NCI-H128 (cell line): ENCODE results near the gene MED15.
A peak's percentile ranks its signal among the peaks of the same experiment; 100 is the strongest.
"Not testable (repeated sequence)": the region's sequence is repeated elsewhere in the genome, so short reads cannot be mapped to it uniquely, and the experiment has no call there.

Experiments used
- DNase-seq: peaks from one replicate; lab custom pipeline; 2025; ENCODE audit not compliant: unreplicated experiment; lab: John Stamatoyannopoulos, UW

The MED15 gene

DNA sequence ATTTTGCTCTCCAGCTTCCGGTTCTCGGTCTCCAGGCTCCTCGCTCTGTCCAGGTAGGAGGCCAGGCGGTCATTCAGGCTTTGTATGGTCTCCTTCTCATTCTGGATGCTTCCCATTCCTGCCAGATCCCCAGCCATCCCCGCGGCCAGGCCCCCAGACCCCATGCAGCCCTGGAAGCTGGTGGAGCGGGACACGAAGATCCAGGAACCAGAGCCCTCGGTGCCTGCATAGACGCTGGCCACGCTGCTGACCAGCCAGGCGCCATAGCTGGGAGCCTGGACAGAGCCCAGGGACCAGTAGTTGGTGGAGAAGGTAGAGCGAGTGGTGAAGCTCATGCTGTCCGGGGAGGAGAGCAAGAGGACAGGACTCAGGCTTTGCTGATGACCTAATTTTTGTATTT is 23.6 kb upstream of the MED15 start:
- DNase-seq = no peak

DNA sequence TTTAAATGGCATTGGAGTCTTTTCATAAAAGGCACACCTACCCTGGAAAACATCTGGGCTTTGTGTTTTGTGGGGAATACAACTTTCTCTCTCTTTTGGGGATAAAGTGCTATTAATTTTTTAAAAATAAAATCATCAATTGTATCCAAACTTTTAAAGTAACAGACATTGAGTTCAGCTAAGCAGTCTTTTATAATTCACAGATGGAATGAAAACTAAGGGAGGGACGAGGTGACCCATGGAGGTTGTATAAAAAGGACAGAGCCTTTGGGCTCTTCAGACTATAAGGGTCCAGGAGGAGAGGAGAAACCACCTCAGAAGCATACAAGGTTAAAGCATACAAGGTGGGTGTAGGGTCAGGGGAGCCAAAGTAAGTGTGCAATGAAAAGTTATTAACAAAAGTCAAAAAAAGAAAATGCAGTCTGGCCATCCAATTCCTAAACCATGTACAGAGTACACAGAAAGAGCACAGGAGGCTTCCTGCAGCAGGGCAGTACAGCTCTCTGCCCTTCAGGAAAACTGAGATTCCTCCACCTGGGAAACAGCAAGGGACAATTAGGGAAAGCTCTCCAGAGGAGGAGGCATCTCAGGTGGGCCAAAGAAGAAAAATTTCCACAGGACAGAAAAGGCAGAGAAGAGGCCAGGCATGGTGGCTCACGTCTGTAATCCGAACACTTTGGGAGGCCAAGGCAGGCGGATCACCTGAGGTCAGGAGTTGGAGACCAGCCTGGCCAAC is 22.3 kb upstream of the MED15 start:
- DNase-seq = no peak

DNA sequence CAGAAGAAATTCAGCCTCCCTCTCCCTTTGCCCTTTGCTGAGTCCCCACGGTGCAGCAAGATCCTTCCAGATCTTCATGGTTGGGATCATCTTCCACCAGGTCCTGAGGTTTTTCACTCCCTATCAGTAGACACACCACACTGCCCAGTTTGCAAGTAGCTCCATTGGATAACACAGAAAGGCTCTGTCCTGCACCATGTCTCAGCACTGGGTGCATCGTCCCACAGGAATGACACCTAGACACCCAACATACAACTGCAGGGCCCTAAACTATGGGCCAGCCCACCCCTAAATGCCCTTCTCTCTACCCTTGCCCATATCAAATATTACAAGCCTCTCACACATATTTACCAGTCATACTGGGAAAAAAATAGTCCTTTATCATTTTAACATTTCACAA is 21.2 kb upstream of the MED15 start:
- no peak for DNase-seq

DNA sequence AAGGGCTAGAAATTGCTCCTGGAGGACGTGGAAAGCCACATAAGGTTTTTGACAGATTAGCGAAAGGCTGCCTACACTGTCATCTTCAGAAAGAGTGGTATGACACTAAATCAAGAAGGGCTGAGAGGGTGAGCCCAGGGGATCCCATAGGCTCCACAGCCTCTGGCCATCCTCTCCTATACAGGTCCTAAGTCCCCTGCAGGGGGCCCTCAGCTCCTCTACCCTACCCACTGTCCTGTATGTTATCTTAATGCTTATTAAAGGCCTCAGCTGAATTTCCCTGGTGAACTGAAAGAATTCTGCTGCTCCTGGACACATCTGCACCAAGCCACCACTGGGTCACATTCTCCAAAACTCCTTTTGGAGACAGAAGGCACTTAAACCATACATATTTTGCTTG is 19.7 kb upstream of the MED15 start:
- no peak for DNase-seq

DNA sequence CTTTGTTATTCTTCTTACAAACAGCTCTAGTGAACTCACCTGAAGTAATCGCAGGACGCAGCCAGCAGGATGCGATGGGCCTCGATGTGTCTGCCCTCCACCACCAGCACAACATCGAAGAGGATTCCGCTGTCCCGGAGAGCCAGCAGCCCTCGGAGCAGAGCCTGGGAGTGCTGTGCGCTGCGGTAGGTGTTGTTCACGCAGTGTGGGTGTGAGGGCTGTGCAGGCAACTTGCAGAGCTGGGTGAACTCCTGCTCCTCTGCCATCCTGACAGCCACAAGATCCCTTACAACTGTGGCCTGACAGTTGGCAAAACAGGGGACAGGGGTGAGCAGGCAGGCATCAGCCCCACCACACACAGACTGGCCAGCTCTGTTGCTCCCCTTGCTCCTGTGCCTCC is 18.5 kb upstream of the MED15 start:
- no peak for DNase-seq

DNA sequence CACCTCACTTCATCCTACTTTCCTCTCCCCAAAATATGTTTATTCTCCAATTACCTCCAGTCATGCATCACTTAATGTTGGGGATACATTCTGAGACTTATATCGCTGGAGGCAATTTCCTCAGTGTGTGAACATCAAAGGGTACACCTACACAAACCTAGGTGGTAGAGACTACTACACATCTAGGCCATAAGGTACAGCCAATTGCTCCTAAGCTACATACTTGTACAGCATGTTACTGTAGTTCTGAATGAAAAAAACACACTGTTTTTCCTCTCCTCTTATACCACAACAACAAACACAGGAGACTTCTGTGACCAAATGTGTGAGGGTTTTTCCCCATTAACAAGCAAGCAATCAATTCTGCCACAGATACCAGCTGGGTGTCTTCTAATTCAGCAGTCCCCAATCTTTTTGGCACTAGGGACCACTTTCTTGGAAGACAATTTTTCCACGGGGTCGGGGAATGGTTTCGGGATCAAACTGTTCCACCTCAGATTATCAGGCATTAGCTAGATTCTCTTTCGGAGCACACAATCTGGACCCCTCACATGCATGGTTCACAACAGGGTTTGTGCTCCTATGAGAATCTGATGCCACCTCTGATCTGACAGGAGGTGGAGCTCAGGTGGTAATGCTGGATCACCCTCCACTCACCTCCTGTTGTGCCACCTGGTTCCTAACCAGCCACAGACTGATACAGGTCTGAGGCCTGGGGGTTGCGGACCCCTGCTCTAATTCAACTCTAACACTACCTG is 17.0 kb upstream of the MED15 start:
- DNase-seq = no peak

DNA sequence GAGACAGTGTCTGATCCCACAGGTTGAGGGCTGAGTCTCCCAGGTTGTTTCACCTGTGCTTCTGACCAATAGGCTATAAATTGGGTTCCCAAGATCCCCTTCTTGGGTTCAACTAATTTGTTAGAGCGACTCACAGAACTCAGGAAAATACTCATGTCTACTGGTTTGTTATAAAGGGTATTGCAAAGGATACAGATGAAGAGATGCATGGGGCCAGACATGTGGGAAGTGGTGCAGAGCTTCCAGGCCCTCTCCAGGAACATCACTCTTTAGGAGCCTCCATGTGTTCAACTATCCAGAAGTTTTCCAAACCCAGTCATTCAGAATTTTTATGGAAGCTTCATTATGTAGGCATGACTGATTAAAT is 16.5 kb upstream of the MED15 start:
- no peak for DNase-seq

DNA sequence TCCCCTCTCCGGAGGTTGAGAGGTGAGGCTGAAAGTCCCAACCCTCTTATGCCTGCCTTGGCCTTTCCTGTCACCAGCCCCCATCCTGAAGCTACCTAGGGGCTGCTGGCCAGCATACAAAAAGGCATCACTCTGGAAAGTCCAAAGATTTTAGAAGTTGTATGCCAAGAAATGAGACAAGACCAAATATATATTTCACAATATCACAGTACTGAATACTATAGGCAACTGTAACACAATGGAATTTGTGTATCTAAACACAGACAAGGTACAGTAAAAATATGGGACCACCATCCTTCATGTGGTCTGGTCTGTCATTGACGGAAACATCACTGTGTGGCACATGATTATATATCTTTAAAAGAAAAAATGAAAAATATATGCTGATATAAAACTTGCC is 16.1 kb upstream of the MED15 start:
- DNase-seq = no peak

DNA sequence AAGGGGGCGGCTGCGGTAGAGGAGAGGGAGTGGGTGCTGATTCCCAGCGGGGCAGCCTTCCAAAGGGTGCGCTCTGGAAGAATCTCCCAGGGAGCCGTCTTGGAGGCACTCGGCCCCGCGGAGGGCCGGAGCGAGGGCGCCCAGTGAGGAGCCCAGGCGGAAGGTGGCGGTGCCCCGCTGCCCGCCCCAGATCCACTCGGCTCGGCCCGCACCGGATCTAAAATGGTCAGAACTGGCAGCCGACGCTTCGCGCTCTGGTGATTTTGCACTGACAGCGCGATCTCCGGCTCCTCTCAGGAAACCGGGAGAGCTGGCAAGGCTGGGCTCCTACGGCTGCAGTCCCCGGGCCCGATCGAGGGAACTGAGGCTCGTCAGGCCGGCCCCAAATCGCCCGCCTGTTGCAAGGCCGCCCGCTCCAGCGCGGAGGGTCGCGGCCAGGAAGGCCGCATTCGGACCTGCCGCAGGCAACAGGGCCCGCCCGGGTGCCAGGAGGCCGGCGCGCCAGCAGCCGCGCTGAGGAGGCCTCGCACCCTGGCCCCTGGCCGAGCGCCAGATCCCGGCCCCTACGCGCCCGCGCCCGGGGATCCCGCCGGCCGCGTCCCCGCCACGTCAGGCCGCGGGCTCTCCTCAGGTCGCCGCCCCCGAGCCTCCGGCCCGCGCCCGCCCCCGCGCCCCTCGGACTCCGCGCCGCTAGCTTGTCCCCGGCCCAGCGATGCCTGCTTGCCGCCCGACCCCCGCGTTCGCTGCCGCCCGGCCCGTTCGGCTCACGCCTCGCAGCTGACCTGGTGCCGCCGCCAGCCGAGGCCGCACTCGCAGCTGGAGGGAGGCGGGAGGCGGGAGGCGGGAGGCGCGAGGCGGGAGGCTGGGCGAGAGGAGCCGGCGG is 12.2 kb upstream of the MED15 start, which contains the start of gene KLHL22:
Gene KLHL22 (minus strand): TSS at position 818 of the 883 bp plus-strand sequence. CDS start 6,584 bp downstream, outside the sequence.
- DNase-seq = no peak

DNA sequence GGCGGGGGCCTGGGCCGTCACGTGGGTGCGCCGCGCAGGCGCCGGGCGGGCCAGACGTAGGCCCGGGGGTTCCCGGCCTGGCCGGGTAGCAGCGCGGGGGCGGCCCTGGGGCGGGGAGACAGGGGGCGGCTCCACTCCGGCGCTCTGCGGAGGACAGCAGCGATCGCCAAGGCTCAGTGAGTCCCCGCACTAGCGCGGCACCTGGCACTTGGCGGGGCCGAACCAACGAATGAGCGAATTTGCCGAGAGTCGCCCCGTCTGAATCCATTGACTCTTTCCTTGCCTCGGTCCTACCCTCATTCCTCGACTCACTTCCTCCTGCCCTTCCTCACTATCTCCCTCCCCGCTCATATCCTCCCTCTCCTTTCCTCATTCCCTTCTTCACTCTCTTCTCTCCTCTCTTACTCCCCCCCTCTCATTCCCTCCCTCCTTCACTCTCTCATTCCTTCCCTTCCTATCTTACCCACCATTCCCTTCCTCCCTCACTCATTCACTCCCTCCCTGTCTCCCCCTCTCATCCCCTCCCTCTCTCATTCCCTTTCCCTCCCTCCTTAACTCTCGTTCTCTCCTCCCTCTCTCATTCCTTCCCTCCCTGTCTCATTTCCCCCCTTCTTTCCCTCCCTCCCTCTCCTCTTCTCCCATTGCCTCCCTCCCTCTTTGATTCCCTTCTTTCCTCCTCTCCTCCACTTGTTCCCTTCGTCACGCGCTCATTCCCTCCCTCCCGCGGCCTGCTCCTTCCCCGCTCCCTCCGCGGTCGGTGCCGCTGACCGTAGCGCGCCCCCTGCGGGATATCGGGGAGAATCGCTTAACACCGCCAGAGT is 11.3 kb upstream of the MED15 start:
- peak; percentile 70 for DNase-seq

DNA sequence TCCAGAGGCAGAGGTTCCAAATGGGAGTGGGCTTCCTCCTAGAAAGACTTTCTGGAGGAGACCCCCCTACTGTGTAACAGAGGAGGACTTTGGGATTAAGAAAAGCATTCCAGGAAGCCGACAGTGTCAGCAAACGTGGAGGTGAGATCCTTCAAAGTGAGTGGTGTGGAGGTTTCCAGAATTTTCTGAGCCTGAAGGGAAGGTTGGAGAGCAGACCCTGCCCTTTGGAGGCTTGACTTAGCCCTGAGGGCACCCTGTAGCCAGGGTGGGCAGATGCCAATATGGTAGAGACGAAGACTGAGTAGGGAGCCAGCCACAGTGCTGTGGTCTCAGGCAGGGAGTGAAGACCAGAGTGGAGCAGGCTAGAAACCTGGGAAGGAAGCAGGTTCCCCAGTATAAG is 10.0 kb upstream of the MED15 start:
- no peak for DNase-seq

DNA sequence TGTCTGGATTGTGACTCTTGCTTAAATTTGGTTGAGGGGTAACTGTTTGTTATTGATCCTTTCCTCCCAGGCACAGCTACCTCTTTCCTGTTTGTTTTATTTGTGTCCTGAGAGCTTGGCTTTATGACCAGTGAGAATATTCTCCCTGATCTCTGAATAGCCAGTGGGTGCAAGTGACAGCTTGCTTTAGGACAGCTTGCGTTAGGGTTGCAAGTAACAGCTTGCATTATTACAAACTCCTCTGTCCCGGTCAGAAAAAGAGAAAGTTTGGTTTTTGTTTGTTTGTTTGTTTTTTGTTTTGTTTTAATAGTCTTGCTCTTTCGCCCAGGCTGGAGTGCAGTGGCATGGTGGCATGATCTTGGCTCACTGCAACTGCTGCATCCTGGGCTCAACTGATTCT is 8.5 kb upstream of the MED15 start:
- DNase-seq = no peak

DNA sequence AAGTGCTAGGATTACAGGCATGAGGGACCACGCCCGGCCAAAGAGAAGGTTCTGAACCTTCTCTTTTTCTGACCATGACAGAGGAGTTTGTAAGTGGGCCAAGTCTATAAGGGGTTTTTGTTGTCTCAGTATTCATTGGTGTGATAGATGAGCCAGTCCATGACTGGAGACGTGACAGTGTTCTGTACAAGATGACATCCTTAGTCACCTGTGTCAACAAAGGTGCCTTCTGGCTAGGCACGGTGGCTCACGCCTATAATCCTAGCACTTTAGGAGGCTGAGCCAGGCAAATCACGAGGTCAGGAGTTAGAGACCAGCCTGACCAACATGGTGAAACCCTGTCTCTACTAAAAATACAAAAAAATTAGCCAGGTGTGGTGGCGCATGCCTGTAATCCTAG is 7.6 kb upstream of the MED15 start:
- DNase-seq = no peak

DNA sequence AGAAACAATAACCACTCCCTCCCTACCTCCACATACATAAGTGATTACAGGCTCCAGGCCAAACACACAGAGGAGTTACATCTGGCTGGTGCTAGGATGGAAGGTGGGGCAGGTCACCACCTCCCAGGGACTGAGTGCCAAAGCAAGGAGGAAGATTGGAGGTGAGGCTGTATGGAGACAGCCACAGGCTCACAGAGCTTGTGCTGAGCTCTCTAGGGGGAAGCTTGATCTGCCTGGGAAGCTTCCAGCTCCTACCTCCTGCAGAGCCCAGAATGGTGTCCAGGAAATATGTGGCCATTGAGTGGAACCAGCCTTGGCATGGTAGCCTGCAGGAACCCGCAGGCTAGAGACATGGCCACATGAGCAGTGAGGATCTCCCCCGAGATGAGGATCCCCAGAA is 3.6 kb upstream of the MED15 start:
- no peak for DNase-seq

DNA sequence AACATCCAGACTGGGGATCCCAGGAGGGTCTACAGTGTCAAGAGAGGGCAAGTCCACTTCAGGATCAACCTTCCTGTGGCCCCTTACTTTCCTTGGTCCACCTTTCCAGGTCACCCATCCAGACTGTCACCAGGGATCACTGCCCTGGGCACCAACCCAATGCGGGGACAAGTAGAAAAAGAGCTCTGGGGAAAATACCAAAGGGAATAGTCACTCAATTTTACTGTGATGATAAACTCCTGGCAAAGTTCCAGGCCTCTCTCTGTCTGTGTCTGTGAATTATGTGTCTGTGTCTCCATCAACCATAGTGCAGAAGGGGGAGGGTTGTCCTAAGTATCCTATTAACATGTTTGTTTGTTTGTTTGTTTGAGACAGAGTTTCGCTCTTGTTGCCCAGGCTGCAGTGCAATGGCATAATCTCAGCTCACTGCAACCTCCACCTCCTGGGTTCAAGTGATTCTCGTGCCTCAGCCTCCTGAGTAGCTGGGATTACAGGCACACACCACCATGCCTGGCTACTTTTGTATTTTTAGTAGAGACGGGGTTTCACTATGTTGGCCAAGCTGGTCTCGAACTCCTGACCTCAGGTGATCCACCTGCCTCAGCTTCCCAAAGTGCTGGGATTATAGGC is 3.0 kb upstream of the MED15 start:
- not testable (repeated sequence) for DNase-seq

DNA sequence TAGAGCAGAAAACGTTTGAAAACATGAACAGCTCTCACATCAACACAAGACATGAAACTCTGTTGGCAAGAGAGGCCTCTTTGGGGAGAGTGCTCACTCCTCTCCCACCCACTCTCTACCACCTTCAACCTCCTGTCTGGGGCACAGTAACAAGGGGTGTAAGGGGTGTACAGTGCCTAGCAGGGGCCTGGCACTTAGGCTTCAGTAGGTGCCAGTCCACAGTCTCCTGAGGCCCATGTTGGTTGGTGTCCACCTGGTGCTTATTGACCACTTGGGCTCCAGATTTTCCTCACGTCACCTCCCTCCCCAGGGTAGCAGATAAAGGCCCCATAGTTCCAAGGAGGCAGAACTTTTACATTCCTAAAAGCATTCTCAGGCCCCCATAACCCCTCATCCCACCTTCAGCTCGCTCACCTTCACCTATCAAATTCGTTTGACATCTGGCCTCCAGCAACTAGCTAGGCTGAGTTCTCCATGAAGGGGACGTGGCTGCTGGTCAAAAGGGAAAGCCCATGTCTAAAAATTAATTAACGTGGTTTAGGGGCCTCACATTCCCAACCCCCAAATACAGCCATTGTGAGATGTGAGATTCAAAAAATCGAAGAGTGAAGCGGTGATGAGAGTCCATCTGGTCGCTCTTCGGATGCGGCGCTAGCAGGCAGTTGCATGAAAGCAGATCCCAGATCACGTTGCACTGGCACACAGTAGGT is 712 bp upstream of the MED15 start:
- DNase-seq = no peak

DNA sequence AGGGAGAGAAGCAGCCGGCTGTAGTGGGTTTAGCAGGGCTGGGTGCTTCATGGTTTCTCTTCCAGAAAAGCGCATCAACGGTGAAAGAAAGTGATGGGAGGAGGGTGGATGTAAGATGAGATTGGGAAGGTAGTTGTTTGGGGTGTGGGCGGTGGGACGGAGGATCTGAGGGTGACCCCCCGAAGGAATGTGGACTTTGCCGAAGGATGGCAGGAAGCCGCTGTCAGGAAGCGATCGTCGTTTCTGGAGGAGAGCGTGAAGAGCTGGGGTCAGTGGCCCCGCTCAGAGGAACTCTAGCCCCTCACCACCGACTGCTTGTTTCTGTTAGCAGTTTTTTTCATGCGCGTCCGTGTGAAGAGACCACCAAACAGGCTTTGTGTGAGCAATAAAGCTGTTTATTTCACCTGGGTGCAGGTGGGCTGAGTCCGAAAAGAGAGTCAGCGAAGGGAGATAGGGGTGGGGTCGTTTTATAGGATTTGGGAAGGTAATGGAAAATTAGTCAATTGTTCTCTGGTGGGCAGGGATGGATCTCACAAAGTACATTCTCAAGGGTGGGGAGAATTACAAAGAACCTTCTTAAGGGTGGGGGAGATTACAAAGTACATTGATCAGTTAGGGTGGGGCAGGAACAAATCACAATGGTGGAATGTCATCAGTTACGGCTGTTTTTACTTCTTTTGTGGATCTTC is 801 bp downstream of the MED15 start:
- DNase-seq = not testable (repeated sequence)

DNA sequence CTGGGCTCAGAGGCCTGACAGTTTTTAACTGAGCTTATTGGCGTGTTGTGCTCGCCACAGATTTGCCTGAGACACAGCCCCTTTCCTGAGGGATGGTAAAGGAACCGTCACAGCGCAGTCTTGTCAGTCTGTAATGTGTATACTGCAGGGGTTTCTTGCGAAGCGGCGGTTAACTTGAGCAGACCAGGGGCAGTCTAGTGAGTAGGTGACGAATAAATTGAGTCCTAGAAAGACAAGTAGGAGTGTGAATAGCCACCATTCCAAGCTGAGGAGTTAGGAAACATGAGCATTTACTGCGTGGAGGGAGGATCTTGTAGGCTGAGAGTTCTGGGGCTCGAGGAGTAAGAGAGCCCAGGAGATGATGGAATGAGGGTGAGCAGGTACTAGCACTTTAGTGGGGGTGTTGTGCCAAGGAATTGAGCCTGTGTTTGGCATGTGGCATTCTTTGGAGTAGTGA is 1.4 kb downstream of the MED15 start:
- no peak for DNase-seq
